NCI-H2081 treated with DMSO at 0.1 percent for 48 hours (cell line): ENCODE results near the gene NKX2-1.
"Not testable (repeated sequence)": the region's sequence is repeated elsewhere in the genome, so short reads cannot be mapped to it uniquely, and the experiment has no call there.

Source experiments
- DNase-seq: peaks from one replicate; lab custom pipeline; 2025; lab: John Stamatoyannopoulos, UW

Gene NKX2-1

GRCh38 chr14:36519431-36520321, at the start of gene NKX2-1:
TSS of gene NKX2-1 (minus strand) at chr14:36520232. CDS start at chr14:36520129, 103 bp downstream.
- DNase-seq, result no peak

DNA sequence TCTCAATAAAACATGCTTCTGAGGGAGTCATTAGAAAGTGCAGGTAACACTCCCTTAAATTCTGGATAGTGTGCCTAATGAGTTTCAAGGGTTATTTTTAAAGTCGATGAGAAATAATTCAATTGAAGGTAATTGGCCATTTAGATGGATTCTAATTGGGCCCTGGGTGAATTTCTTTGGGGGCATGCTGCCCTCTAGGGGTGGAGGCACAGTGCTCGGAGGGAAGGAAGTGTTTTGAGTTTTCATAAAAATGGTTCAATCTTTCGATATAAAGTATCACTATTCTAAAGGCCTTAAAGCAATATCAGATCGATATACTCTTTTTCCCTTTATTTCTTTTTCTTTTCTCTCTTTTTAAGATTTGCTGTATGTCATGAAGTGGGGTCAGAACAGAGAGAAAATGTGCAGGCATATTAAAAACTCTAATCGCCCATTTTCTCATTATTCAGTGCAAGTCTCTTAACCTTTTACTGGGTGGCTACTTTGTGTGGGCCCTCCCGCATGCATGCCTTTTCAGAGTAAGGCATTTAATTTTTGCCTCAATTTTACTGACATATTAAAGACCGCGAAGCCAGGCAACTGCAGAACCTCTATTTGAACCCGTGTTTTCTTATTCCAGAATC, 36.9 kb upstream of the NKX2-1 start:
- no peak for DNase-seq

DNA sequence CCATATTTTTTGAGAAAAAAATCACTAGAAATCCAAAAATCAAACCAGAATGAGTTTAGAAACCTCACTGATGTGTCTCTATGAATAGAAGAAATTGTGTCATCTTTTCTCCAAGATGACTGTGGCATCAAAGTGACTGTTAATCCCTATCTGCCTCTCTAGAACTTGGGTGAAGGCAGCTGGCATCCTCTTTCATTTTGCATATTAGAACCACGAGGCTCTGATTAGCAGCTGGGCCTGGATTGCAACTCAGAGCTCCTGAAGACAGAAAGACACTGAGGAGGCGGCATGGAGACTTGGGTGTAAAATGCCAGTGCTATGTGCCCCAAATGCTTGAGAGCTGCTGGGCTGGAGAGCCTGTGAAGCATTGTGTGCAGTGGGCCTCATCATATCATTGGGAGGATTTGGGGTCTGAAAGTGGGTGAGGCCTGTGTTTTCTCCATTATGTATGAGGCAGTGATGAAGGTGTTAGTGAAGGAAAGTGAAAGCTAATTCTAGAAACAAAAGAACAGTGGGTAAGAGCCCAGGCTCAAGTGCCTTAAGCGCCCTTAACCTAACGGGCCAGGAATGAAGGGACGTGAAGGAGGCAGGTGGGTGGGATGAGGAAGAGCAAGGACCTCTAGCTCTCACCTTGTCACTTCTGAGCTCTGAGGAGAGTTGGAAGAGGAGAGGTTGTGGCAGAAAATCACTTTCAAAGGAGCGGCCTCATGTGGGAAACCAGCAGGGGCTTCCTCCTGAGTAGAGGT, 36.1 kb upstream of the NKX2-1 start:
- no peak for DNase-seq

- DNase-seq, result peak; percentile 33
These were observed 33.7 kb upstream of the NKX2-1 start for GRCh38 chr14:36553656-36554260.

GRCh38 chr14:36550899-36551298, 30.9 kb upstream of the NKX2-1 start:
- DNase-seq, result no peak

DNA sequence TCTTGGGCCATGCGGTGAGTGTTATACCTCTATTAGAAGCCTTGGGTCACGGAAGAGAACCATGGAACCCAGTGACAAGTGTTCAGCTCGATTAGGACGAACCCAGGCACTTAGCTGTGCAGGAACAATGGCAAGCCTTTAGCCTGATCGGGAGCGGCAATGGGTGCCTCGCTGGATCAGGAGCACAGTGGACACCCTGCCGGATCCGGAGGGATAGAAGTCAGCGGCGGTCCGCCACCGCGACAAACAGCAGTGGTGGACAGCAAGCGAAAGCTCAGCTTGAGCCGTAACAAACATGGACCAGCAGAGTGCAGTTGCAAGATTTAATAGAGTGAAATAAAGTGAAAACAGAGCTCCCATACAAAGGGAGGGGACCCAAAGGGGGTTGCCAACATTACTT, 24.2 kb upstream of the NKX2-1 start:
- DNase-seq, result not testable (repeated sequence)

DNA sequence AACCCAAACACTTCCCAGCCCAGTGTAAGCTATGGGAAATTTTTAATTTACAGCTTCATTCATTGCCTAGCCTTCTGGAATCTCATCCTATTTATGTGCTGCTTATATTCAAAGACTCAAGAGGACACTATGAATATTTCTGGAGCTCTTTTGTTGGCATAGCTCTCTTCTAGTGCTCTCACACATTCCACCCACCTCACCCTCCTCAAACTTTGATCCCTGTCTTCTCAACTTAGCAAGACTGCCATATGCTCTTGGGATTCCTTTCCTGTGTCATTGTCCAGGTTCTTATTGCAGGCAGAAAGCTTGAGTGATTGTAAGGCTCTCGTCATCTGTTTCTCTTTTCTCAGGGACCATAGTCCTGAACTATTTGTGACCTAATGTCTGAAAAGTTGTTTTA, 18.0 kb upstream of the NKX2-1 start:
- DNase-seq, result no peak

DNA sequence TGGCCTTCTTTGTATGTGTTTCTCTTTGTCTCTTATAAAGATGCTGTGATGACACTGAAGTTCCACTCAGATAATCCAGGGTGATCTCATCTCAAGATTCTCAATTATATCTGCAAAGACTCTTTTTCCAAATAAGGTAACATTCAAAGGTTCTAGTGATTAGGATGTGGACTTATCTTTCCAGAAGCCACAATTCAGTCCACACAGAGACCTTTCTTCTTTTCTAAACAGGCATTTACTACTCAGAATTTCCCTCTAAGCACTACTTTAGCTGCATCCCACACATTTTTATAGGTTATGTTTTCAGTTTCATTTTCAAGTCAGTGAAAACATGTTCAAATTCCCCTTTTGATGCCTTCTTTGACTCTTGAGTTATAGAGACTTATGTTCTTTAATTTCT, 9.0 kb upstream of the NKX2-1 start:
- DNase-seq, result no peak

DNA sequence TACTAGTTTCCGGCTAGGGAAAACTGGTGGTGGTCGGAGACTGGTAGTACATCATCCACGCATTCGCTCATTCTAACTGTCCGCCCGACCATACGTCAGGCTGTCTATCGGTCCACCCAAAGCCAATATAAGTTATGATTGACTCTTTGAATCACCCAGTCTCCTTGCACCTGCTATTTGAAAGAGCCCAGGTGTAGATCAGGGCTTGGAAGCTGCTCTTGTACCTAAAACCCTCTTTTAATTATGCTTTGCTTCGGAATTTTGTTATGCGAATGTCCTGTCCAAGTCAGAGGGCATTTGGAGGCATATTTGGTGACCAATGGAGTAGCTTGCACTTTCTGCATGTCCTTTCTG, 5.7 kb upstream of the NKX2-1 start:
- no peak for DNase-seq

- no peak for DNase-seq
These were observed 5.1 kb upstream of the NKX2-1 start for GRCh38 chr14:36524874-36525745.

GRCh38 chr14:36524220-36524837, 4.3 kb upstream of the NKX2-1 start:
- DNase-seq, result no peak

DNA sequence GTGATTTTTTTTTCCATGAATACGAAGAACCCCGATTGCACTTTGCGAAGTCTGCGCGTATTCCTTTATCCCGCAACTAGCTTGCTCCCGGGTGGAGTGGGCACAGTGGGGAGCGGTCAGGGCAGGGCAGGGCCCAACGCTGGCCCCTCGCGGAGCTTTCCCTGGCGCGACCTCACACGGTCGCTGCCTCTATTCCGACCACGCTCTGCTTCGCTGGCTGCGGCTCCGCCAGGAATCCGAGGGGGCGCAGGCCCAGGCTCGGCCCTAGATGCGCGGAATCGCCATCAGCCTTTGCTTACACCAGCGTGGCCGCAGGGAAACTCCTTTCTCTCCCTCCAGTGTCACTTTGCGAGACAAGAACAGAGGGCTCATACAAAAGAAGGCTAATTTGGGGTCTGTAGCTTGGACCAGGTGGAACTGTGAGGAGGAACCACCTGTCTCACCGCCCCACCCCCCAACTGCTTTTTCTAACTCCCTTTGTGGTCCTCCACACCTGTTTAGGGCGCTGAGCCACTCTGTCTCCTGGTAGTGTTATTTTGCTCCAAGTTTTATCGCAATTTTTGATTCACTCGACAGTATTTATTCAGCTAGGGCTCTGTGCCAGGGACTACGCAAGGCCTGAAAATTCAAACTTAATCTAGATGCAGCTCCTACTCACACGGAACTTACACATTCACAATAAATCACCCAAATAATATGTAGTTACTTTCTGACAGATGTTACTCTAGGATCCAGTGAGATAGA, 3.1 kb upstream of the NKX2-1 start:
- no peak for DNase-seq

DNA sequence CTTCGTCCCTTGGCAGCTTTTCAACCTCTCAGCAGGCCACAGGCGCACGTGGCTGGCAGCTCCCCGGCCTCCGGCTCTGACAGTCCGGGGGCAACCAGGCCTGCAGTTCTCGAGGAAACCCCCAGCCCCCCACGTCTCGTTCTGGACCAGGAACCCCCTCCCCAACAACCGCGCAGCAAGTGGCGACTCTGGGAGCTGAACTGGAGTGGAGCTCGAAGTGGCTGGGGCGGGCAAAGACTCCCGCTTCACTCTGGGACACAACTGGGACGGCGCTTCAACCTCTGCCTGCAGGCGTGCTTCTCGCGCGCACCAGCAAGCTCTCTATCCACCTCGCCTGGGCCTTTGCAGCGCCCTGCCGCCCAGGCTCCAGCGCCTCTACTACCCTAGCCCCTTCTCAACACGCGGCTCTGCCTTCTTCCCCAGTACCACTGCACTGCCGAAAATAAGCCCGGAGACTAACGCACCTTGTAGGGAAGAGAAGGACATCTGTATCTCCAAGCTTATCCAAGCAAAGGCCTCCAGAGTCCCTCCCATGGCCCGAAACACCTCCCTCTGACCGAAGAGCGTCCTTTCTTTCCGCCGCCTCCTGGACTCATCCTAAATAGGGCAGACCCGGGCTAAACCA, 2.4 kb upstream of the NKX2-1 start:
- DNase-seq, result no peak

GRCh38 chr14:36521598-36522345, 1.7 kb upstream of the NKX2-1 start:
- DNase-seq, result no peak

DNA sequence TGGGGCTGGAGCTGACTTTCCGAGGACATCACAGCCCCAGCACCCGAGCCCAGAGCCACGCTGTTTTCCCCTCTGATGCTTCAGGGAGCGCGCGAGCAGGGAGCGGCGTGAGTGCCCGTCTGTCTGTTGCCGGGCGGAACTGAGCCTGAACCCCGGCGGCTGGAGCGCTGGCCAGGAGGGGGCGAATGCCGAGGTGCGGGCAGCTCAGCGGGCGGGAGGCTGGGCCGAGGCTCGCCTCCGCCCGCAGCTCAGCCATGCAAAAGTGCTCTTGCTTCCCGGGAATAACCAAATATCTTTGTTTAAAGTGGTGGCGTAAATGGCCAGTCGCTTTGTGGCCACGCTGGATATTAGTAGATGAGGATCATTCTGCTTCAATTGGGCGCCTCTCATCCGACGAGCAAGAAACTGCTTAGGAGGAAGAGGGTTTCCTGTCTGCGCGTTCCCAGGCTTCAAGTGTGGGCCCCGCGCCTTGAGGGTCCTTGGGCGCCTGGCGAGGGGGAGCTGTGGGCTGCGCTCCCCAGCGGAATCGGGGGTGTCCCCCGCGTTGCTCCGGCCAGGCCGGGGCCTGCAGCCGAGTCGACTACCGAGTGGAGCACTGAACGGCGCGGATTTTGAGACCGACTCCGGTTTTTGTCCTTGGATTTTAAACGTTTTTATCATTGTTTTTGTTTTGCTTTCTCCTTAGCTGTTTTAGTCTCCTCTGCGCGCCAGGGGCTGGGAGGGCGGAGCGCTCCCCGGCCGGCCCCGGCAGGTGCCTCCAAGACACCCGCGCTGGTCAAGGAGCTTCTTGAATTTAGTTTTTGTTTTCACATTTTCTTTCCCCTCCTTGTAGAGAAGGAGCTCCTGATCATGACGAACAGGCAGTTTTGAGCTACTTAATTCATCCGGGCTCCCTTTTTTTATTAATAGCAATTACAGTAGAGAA, 831 bp upstream of the NKX2-1 start:
- DNase-seq, result no peak

GRCh38 chr14:36518586-36519430, 1.2 kb downstream of the NKX2-1 start:
- no peak for DNase-seq

DNA sequence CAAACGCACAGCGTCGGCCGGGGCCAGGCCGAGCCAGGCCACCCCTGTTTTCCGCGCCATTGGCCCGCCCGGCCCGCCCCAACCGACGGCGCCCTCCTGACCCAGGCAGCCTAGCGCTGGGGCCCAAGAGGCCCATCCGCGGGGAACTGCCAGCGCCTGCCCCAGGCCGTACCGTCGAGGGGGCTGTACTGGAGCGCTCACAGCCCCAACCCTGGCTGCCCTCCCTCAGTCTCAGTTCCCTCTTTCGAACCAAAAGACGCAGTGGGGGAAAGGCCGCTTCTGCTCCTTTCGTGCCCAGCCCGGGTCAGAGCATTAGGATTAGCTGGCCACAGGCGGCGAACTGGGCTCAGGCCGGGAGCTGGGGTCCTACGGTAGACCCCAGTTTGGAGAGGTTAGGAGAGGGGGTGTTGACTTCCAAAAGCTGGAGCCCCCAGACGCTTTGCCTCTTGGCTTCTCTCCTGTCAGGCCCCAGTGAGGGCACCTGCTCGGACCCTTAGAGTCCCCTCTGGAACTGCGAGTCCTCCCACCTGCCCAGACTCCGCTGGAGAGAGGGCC, 1.9 kb downstream of the NKX2-1 start:
- DNase-seq, result no peak
